Testis (tissue), 2 donors: ENCODE data around the gene CCDC122.

Source experiments
- POLR2A ChIP-seq: fragments of 450-650 bp; IDR thresholded peaks from one replicate; pipeline ENCODE4 v1.6.1; 2017; ENCODE audit warnings: antibody characterized with exemption, mild to moderate bottlenecking, moderate library complexity
- TF ChIP-seq, protein P1 (sequence below), 3 experiments: fragments of 450-650 bp in 2 of 3; fragments of 200-600 bp in 1 of 3; sonication (generic) in 1 of 3; IDR thresholded peaks; one replicate each; pipeline ENCODE4 v1.5.1; 2016 to 2019; ENCODE audit warnings: antibody characterized with exemption in 3 of 3, mild to moderate bottlenecking in 2 of 3, moderate library complexity in 1 of 3

DNA sequence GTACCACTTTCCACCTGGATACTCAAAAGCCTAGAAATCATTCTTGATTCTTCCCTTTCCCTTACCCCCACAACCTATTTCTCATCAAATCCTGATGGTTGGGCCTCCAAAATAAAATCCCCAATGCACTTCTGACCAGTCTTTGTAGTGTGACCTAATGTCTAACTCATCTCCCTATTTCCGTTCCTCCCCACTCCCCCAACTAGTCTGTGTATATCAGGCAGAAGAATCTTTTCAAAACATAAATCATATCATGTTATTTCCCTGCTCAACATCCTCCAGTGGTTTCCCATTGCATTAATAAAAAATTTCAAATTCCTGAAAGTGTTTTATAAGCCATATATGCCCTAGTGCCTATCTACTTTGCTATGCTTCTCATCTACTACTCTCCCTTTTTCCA lies 17.7 kb downstream of the CCDC122 start:
- TF ChIP-seq, protein P1, sequence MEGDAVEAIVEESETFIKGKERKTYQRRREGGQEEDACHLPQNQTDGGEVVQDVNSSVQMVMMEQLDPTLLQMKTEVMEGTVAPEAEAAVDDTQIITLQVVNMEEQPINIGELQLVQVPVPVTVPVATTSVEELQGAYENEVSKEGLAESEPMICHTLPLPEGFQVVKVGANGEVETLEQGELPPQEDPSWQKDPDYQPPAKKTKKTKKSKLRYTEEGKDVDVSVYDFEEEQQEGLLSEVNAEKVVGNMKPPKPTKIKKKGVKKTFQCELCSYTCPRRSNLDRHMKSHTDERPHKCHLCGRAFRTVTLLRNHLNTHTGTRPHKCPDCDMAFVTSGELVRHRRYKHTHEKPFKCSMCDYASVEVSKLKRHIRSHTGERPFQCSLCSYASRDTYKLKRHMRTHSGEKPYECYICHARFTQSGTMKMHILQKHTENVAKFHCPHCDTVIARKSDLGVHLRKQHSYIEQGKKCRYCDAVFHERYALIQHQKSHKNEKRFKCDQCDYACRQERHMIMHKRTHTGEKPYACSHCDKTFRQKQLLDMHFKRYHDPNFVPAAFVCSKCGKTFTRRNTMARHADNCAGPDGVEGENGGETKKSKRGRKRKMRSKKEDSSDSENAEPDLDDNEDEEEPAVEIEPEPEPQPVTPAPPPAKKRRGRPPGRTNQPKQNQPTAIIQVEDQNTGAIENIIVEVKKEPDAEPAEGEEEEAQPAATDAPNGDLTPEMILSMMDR (IDR thresholded peaks at IDR 0.05): no peak
- TF ChIP-seq POLR2A: no peak
